Keratinocyte (primary cell): ENCODE results near the gene ITCH. TPM values are rescaled to one million over a fixed set of nuclear protein-coding genes. Genes with fewer than 3 reads are reported as not detected.

Experiments
- DNase-seq: peaks from one replicate; pipeline ENCODE4 v3.0.0-alpha.2; 2011; ENCODE audit warnings: low read depth, missing footprints, low spot score
- FAIRE-seq: peaks from 2 replicates; lab custom pipeline; 2011; peaks lifted over from hg19 to GRCh38; lab: Jason Lieb, UNC
- H2AFZ ChIP-seq: 2 replicates; pipeline ENCODE4 v1.6.0; 2012; ENCODE audit warnings: low read length, control low read depth, inconsistent platforms; ENCODE audit not compliant: control insufficient read depth
- H3K27ac ChIP-seq: 2 replicates; pipeline ENCODE4 v1.5.1; 2011; ENCODE audit warnings: low read length; ENCODE audit not compliant: control insufficient read depth, insufficient read depth
- H3K27me3 ChIP-seq: 3 replicates; pipeline ENCODE4 v1.6.0; 2011; ENCODE audit warnings: low read length; ENCODE audit not compliant: control insufficient read depth, insufficient read depth; ENCODE audit errors: extremely low read depth
- H3K36me3 ChIP-seq, 2 experiments: 2 replicates in 1 of 2; 3 replicates in 1 of 2; pipeline ENCODE4 v1.5.1; 2011; ENCODE audit warnings: low read length in 2 of 2, mild to moderate bottlenecking in 1 of 2; ENCODE audit not compliant: control insufficient read depth in 2 of 2, insufficient read depth in 2 of 2; ENCODE audit errors: extremely low read depth in 1 of 2
- H3K4me1 ChIP-seq: 3 replicates; pipeline ENCODE4 v1.5.1; 2011; ENCODE audit warnings: low read length; ENCODE audit not compliant: control insufficient read depth, insufficient read depth; ENCODE audit errors: extremely low read depth
- H3K4me2 ChIP-seq: 3 replicates; pipeline ENCODE4 v1.6.0; 2011; ENCODE audit warnings: low read depth, low read length; ENCODE audit not compliant: control insufficient read depth, insufficient read depth; ENCODE audit errors: extremely low read depth
- H3K4me3 ChIP-seq, 3 experiments: fragments of 200-600 bp in 1 of 3; sonication (generic) in 1 of 3; 2 replicates in 2 of 3; 3 replicates in 1 of 3; pipeline ENCODE4 v1.5.1; 2011 to 2016; ENCODE audit warnings: low read length in 3 of 3, mild to moderate bottlenecking in 3 of 3, control low read depth in 2 of 3, inconsistent platforms in 1 of 3, low read depth in 1 of 3, mixed read lengths in 1 of 3, mixed run types in 1 of 3, moderate library complexity in 1 of 3; ENCODE audit not compliant: control insufficient read depth in 2 of 3, insufficient read depth in 2 of 3; ENCODE audit errors: extremely low read depth in 1 of 3
- H3K79me2 ChIP-seq: 2 replicates; pipeline ENCODE4 v1.6.0; 2012; ENCODE audit warnings: low read length; ENCODE audit not compliant: control insufficient read depth, insufficient read depth
- H3K9ac ChIP-seq: 3 replicates; pipeline ENCODE4 v1.6.0; 2011; ENCODE audit warnings: low read length; ENCODE audit not compliant: control insufficient read depth, insufficient read depth; ENCODE audit errors: extremely low read depth
- H3K9me1 ChIP-seq: 3 replicates; pipeline ENCODE4 v1.6.0; 2011; ENCODE audit warnings: low read length; ENCODE audit not compliant: control insufficient read depth, insufficient read depth; ENCODE audit errors: extremely low read depth
- H3K9me3 ChIP-seq: 2 replicates; pipeline ENCODE4 v1.5.1; 2012; ENCODE audit warnings: low read depth, low read length; ENCODE audit not compliant: control insufficient read depth
- H4K20me1 ChIP-seq: 3 replicates; pipeline ENCODE4 v1.6.0; 2011; ENCODE audit warnings: low read length; ENCODE audit not compliant: control insufficient read depth, insufficient read depth; ENCODE audit errors: extremely low read depth
- EZH2 ChIP-seq: IDR thresholded peaks from one replicate; pipeline ENCODE4 v1.6.1; 2012; ENCODE audit warnings: inconsistent platforms, mild to moderate bottlenecking, low read length, moderate library complexity
- dilution Hi-C: fragments of 300-500 bp; cut with MboI; formaldehyde crosslinking; loops from one replicate; pipeline ENCODE4 v1.7.0; 2020; ENCODE audit warnings: low sequenced_read_pairs; ENCODE audit not compliant: extremely low pct_ligation_motif_present
- polyA plus RNA-seq, 5 experiments: library from polyadenylated mRNA; depleted of rRNA in 3 of 5; stranded (reverse) in 3 of 5; stranded (forward) in 1 of 5; unstranded in 1 of 5; fragments of >200 nt; gene quantifications; 1 replicate in 1 of 5; 2 replicates in 3 of 5; 3 replicates in 1 of 5; pipeline versions ENCODE4 v1.2.1 to v1.2.3, GENCODE V29; 2011 to 2012; ENCODE audit warnings: missing spikeins in 2 of 5, low read depth in 1 of 5, low replicate concordance in 1 of 5
- TF ChIP-seq, protein P1 (sequence below), 3 experiments: IDR thresholded peaks in 1 of 3; conservative IDR thresholded peaks in 1 of 3; optimal IDR thresholded peaks in 1 of 3; 2 replicates in 2 of 3; 3 replicates in 1 of 3; pipeline versions ENCODE3 to v1.5.1; 2011; ENCODE audit warnings: low read length in 3 of 3, mild to moderate bottlenecking in 3 of 3, moderate library complexity in 2 of 3, control low read depth in 1 of 3, inconsistent platforms in 1 of 3; ENCODE audit not compliant: insufficient read depth in 2 of 3; ENCODE audit errors: extremely low read depth in 1 of 3

ITCH gene
- polyA plus RNA-seq, 1 donor (not counting 4 experiments of a cell fraction or from before 2014, with no cell fraction given), result 42.5 TPM

DNA sequence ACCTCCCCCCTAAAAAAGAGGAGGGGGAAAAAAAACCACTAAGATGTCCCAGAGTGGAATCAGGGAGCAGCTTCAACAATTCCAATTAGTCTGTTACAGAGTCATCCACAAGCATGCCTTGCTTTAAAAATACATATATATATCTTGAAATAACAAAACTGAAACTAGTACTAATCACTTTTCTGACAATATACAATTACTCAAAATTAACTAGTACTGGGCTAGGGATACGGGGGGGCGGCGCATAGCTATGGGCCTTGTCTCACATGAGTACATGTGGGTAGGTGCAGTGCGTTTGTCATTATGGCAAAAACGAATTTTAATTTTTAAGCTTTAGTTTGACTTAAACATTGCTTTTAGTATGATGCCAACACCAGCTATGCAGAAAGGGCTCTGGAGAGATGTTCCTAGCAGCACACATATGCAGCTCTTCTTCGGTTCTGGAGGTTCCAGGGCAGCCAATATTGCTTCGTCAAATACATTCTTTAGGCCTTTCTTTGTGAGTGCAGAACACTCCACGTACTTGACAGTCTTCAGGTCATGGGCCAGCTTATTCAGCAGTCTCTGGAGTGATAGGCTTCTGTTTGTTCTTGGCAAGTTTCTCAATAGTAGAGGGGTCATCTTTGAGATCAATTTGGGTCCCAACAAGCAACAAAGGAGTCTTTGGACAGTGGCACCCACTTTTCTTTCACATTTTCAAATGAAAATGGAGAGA lies 38.8 kb downstream of the ITCH start:
- peaks cover 13% of the 10 kb centered on the region in 2 experiments for H3K36me3 ChIP-seq
- peaks cover 12% of the 10 kb centered on the region for H3K4me1 ChIP-seq
- H3K4me2 ChIP-seq, result no peak overlapping the region
- TF ChIP-seq, protein P1, sequence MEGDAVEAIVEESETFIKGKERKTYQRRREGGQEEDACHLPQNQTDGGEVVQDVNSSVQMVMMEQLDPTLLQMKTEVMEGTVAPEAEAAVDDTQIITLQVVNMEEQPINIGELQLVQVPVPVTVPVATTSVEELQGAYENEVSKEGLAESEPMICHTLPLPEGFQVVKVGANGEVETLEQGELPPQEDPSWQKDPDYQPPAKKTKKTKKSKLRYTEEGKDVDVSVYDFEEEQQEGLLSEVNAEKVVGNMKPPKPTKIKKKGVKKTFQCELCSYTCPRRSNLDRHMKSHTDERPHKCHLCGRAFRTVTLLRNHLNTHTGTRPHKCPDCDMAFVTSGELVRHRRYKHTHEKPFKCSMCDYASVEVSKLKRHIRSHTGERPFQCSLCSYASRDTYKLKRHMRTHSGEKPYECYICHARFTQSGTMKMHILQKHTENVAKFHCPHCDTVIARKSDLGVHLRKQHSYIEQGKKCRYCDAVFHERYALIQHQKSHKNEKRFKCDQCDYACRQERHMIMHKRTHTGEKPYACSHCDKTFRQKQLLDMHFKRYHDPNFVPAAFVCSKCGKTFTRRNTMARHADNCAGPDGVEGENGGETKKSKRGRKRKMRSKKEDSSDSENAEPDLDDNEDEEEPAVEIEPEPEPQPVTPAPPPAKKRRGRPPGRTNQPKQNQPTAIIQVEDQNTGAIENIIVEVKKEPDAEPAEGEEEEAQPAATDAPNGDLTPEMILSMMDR (optimal IDR thresholded peaks at IDR 0.05 in 1 of 3, IDR thresholded peaks at IDR 0.05 in 1 of 3, conservative IDR thresholded peaks at IDR 0.05 in 1 of 3; ENCODE audit: extremely low read depth in 1 of 3, insufficient read depth in 2 of 3, low read length in 3 of 3), result no peak
- no peak for TF ChIP-seq EZH2
- H3K4me3 ChIP-seq, result peak overlapping the region in 1 of 3 experiments; percentile 11
- no peak for FAIRE-seq
- H3K9me1 ChIP-seq, result no peaks in the 10 kb centered on the region
- no peak overlapping the region for H3K27ac ChIP-seq
- peaks cover 22% of the 10 kb centered on the region for H4K20me1 ChIP-seq
- no peak overlapping the region for H3K9ac ChIP-seq
- no peak for DNase-seq
- peaks cover 97% of the 10 kb centered on the region for H3K79me2 ChIP-seq
- no peak overlapping the region for H2AFZ ChIP-seq
- dilution Hi-C loops, result no loop called here
- no peaks in the 10 kb centered on the region for H3K9me3 ChIP-seq
- H3K27me3 ChIP-seq, result no peaks in the 10 kb centered on the region

DNA sequence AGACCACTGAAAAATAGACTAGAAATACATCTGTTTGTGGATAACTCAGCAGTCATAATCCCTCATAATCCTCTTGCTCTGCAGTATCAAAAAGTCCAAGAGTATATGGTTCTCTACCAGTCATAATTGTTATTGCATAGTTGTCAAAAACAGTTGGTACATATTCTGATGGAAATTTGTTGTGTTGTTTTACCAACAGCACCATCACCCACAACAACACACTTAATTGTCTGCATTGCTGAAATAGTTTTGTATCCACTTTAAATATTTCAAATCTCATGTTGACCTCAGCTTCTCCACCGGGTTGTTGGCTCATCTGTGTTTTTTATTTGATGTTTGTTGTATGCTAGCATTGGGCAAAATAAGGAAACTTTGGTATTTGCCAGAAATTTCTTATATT lies 39.4 kb downstream of the ITCH start:
- H4K20me1 ChIP-seq, result peaks cover 22% of the 10 kb centered on the region

More for the DNA sequence above, 39.4 kb downstream of the ITCH start:
- Histone ChIP-seq H3K4me1 (peaks cover 12% of the 10 kb centered on the region), H3K79me2 (peaks cover 97% of the 10 kb centered on the region), H3K36me3 (peaks cover 8 to 13% of the 10 kb centered on the region in 2 experiments), H2AFZ (no peak overlapping the region), H3K27me3 (no peaks in the 10 kb centered on the region), H3K9ac (no peak overlapping the region), H3K4me3 (no peak overlapping the region), H3K4me2 (no peak overlapping the region), H3K9me1 (no peaks in the 10 kb centered on the region), H3K27ac (no peak overlapping the region), H3K9me3 (no peaks in the 10 kb centered on the region)
- no peak for DNase-seq
- FAIRE-seq, result no peak
- no peak for TF ChIP-seq EZH2
- TF ChIP-seq, protein P1 (optimal IDR thresholded peaks at IDR 0.05 in 1 of 3, IDR thresholded peaks at IDR 0.05 in 1 of 3, conservative IDR thresholded peaks at IDR 0.05 in 1 of 3; ENCODE audit: extremely low read depth in 1 of 3, insufficient read depth in 2 of 3, low read length in 3 of 3), result no peak
- dilution Hi-C loops, result no loop called here
